Erythroblast (primary cell): Measurements from ENCODE around the gene RAET1G.

Experiments used
- GATA1 ChIP-seq: IDR thresholded peaks from 2 replicates; pipeline ENCODE4 v1.6.1; 2011; ENCODE audit warnings: low read depth, mild to moderate bottlenecking, control low read depth, low read length, moderate library complexity
- POLR2A ChIP-seq: IDR thresholded peaks from 2 replicates; pipeline ENCODE4 v1.6.1; 2011; ENCODE audit warnings: mild to moderate bottlenecking, low read length

GRCh38 chr6:149939356-149939648 lies 16.4 kb upstream of the RAET1G start:
- TF ChIP-seq POLR2A: no peak
- no peak for TF ChIP-seq GATA1
